HG03575 (cell line): ENCODE data around the gene HMGCL.
"Not testable (repeated sequence)": the region's sequence is repeated elsewhere in the genome, so short reads cannot be mapped to it uniquely, and the experiment has no call there.

ENCODE experiments used
- ATAC-seq: cut with Tn5 transposase; IDR thresholded peaks from one replicate; pipeline ENCODE4 v1.9.1; 2021; ENCODE audit not compliant: unreplicated experiment, insufficient number of reproducible peaks, low FRiP score; ENCODE audit errors: extremely low read depth

HMGCL gene

DNA sequence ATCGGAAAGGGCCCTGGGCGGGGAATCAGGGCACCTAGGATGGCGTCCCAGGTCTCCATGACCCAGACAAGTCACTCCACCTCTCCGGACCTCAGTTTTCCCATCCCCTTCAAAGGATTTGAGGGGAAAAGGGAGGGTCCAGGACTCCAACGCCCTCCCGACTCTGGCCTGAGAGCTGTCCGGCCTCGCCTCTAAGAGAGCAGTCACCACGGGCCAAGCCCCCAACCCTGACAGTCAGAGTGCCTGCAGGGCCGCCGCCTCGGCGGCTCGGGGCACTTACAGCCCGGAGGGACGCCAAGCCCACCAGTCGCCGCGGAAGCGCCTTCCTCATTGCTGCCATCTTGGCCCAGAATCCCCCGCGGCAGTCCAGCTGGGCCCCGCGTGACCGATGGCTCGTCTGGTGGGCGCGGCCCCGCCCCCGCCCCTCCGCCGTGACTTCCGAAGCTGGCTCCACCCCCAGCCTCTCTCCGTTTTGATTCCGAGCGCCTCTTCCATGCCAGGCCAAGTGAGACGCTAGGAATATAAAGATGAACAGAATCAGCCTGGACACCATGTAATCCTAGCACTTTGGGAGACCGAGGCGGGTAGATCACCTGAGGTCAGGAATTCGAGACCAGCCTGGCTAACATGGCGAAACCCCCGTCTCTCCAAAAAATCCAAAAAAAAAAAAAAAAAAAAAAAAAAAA is at the start of gene HMGCL:
HMGCL (minus strand) TSS at position 354 of the 686 bp plus-strand sequence; CDS start at position 340, 14 bp downstream.
- no peak for ATAC-seq

DNA sequence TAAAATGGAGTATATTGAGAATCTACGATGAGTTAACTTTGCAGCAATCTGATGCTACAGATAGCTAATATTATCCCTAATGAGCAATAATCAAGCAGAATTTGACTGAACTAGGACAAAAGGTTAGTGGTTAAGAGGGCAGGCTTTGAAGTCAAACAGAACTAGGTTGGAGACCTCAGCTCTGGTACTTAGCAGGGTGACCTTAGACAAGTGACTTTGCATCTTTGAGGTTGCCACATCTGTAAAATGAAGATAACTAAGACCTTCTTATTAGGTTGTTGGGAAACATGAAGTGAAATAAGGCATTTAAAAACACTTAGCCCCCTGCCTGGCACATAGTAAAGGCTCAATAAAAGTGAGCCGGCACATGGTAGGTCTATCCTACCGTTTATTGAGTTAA is 47.2 kb upstream of the HMGCL start:
- ATAC-seq = no peak

DNA sequence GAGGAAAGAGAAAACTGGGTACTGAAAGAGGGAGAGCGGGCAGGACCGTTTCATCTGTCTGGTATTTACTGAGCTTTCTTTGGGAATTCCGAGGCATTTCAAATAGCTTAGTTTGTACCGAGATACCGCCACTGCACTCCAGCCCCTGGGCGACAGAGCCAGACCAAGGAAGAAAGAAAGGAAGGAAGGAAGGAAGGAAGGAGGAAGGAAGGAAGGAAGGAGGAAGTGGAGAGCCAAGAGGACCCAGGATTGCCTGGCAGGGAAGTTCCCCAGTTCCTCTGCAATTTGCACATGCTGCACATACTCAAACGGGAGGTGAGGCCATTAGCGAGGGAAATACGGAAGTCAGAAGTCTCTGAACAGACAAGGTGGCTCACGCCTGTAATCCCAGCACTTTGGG is 43.8 kb upstream of the HMGCL start:
- ATAC-seq = no peak

DNA sequence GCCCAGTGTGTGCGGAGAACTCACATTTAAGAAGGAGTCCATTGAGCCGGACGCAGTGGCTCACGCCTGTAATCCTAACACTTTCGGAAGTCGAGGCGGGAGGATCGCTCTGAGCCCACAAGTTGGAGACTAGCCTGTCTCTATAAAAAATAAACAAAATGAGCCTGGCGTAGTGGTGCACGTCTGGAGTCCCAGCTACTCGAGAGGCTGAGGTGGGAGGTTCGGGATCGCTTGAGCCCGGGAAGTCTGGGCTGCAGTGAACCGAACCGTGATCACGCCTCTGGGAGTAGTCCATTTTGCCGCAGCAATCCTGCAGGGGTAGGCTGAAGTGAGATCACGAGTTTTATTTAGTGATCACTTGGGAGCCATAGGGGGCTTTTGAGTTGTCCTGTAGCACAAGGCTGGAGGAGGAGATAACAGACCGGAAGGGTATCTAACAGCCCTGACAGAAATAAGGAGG is 43.4 kb upstream of the HMGCL start:
- no peak for ATAC-seq

DNA sequence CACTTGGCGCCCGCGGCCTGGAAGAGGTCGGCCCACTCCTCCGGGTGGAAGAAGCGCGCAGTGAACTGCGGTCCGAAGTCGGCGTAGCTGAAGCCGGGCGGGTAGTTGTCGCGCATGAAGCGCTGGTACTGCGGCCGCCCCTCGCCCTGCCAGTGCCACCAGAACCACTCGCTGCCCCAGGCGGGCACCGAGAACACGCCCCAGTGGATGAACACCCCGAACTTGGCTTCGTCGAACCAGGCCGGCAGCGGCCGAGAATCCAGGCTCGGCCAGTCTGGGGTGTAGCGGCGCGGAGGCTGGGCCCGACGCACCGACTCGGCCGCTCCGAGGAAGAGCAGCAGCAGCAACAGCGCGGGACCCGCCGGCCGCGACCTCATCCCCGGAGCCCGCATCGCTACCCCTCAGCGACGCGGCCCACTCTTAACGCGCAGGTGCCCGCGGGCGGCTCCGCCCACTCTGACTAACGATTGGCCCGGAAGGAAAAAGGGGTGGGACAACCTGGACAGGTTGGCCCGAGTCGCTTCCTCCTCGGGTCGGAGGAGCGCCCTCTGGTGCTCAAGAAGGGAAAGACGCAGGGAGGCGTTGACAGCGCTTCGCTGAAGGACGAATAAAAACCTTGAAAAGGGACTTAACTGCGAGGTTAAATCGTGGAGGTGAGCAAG is 42.8 kb upstream of the HMGCL start, which contains the start of gene FUCA1:
FUCA1 (minus strand) TSS at position 396 of the 662 bp plus-strand sequence; CDS start at position 392, 4 bp downstream.
- no peak for ATAC-seq

DNA sequence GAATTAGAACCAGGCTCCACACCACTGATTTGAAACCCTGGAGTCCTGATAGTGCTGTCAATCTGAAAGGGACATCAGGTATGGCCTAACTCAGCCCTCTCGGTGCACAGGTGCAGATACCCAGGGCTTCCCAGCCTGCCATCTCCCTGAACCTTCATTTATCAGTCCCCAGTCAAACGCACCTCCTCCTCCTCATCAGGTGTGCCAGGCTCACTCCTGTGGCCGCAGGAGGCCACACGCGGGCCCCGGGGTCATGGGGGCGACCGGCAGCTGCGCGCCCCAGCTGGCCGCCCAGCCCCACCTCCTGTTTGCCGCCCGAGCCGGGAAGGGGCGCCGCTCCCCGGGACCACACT is 42.3 kb upstream of the HMGCL start:
- ATAC-seq = no peak

DNA sequence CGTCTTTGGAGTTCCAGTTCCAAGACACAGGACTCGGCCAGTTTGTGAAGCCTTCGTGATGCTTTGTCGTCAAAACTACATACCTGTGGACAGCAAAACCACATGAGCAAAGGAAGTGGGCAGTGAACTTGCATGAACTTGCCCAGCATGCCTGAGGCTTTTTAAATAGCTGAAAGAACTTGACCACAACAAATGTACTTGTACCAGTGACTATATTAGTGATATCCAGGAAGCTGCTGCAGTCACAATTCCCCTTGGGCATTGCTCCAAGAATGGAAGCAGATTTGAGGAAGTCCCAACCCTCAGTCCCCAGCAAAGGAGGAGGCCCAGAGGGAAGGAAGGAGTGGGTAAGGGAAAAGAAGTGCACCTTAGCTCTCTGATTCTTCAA is 40.3 kb upstream of the HMGCL start:
- ATAC-seq = no peak

DNA sequence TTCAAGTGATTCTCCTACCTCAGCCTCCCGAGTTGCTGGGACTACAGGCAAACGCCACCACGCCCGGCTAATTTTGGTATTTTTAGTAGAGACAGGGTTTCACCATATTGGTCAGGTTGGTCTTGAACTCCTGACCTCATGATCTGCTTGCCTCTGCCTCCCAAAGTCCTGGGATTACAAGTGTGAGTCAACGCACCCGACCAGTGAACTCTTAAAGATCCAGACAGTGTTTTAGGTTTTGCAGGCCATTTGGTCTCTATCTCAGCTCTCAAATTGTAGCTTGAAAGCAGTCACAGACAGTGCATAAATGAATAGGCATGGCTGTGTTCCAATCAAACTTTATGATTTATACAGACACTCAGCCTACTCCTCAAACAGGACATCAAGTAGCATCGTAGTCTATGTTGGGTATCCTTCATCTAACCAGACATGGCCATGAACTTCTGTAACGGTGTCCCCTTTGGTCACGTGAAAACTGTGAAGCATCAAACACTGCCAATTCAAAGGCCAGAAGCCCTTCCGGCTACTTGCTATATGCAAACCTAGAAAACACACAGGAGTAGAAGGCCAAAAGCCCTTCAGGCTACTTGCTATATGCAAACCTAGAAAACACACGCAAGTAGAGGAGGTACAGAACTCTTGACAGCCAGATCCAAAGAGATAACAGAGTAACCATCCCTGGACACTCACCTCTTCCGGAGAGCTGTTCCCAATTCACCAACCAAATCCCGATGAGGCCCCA is 39.7 kb upstream of the HMGCL start:
- no peak for ATAC-seq

DNA sequence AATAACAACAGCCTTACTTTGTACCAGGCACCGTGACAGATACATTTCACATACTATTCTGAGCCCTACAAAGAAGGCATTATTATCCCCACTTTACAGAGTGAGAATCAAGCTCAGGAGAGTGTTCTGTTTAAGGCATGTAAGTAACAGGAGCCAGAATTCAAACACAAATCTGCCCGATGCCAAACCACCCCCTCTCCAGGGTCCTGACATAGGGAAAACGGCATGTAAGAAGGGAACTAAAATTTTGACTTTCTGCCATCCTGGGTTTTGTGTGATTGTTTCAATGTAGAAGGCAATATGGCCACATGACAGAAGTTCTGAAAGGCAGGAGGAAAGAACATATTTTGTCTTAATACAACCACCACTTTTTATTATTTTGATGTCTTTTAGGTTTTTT is 37.4 kb upstream of the HMGCL start:
- ATAC-seq = no peak

DNA sequence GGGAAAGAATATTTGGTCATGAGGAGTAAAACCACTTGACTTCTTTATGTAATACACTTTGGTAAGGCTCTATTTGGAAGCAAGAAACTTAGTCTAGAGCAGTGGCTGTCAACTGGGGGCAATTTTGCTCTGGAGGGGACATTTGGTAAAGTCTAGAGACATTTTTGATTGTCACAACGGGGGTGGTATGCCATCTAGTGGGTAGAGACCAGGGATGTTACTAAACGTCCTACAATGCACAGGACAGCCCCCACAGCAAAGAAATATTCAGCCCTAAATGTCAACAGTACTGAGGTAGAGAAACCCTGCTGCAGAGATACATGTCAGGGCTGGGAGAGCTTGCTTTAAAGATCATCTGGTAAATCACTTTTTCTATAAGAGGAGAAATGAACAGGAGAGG is 29.3 kb upstream of the HMGCL start:
- no peak for ATAC-seq

DNA sequence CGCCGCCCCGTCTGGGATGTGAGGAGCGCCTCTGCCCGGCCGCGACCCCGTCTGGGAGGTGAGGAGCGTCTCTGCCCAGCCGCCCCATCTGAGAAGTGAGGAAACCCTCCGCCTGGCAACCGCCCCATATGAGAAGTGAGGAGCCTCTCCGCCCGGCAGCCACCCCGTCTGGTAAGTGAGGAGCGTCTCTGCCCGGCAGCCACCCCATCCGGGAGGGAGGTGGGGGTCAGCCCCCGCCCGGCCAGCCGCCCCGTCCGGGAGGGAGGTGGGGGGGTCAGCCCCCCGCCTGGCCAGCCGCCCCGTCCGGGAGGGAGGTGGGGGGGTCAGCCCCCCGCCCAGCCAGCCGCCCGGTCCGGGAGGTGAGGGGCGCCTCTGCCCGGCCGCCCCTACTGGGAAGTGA is 27.9 kb upstream of the HMGCL start:
- ATAC-seq = not testable (repeated sequence)

DNA sequence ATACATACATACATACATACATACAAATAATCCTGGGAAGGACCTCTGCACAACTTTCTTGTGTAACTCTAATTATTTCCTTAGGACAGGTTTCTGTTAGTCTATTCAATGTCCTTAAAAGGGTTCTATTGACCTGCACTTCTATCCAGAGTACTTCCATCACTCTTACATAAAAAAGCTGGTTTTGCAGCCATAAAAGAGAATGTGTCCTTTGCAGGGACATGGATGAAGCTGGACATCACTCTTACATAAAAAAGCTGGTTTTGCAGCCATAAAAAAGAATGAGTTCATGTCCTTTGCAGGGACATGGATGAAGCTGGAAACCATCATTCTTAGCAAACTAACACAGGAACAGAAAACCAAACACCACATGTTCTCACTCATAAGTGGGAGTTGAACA is 26.2 kb upstream of the HMGCL start:
- not testable (repeated sequence) for ATAC-seq

DNA sequence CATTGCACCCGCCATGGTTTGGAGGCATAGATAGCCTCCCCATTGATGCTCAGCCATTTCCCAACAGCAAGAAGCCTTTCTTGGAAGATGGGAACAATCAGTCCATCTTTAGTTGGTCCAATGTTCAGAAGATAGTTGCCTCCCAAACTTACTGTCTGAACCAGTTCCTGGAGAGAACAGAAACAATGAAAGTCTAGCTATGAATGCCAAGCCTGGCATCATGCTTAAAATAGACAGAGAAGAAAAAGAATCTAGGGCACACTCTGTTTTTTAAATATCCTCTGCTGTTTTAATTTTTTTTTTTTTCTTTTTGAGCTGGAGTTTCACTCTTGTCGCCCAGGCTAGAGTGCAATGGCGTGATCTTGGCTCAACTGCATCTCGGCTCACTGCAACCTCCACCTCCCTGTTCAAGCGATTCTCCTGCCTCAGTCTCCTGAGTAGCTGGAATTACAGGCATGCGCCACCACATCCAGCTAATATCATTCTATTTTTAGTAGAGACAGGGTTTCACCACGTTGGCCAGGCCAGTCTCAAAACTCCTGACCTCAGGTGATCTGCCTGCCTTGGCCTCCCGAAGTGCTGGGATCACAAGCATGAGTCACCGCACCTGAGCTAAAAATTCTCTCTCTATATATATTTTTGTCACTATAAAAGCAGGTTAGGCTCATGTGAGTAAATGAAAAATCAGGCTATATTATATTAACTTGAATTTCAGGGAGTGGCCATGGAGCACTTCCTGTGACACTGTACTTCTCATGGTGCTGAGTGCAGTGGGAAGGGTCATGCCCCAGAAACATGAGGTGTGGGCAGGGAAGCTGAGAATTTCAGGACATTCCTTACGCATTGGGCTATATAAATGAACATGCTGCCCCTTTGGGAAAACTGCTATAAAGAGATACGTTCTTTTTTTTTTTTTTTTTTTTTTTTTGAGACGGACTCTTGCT is 23.7 kb upstream of the HMGCL start:
- no peak for ATAC-seq

DNA sequence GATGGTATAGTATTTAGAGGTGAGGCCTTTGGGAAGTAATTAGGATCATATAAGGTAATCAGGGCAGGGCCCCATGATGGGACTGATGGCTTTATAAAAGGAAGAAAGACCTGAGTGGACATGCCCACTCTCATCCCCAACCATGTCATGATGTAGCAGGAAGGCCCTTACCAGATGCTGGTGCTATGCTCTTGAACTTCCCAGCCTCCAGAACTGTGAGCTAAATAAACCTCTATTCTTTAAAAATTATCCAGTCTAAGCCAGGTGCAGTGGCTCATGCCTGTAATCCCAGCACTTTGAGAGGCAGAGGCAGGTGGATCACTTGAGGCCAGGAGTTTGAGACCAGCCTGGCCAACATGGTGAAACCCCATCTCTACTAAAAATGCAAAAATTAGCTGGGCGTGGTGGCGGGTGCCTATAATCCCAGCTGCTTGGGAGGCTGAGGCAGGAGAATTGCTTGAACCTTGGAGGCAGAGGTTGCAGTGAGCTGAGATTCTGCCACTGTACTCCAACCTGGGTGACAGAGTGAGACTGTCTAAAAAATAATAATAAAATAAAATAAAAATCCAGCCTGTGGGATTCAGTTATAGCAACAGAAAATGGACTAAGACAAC is 22.4 kb upstream of the HMGCL start:
- ATAC-seq = not testable (repeated sequence)

DNA sequence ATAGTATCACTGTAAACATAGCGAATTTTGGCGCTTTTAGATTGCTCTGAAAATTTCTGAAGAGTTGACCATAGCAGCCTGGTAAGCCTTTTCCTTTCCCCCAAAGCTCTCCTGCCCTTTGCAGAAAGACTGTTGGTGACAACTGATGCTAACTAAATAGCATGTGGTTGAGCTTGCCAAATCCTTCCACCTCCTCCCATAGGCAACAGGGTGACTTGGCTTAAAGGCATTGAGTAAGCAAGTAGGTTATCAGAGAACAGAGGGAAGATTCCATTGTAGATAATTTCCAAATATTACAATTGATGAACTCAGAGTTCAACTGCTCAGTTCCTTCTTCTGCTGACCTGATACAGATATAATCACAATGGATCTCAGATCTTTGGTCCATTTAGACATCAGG is 19.9 kb upstream of the HMGCL start:
- no peak for ATAC-seq

DNA sequence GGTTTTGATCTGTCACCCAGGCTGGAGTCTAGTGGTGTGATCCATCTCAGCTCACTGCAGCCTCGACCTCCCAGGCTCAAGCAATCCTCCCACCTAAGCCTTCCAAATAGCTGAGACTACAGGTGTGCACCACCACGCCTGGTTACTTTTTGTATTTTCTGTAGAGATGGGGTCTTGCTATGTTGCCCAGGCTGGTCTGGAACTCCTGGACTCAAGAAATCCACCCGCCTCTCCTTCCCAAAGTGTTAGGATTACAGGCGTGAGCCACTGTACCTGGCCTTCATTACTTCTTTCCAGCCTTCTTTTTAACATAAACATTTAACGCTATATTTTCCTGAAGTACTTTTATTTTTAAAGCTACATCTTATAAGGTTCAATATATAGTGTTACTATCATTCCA is 18.4 kb upstream of the HMGCL start:
- ATAC-seq = no peak

DNA sequence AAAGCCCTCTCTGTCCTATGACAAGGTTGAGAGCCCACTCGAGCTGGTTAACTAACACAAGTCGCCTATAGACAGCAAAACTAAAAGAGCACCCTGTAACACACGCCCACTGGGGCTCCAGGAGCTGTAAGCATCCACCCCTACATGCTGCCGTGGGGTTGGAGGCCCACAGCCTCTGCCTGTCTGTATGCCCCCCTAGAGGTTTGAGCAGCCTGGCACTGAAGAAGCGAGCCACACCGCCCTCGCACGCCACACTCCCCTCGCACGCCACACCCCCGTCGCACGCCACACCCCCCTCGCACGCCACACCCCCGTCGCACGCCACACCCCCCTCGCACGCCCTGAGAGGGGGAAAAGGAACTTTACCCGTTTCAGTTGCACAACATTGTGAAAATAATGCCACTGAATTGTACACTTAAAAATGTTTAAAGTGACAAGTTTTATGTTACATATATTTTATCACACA is 13.2 kb upstream of the HMGCL start:
- no peak for ATAC-seq

DNA sequence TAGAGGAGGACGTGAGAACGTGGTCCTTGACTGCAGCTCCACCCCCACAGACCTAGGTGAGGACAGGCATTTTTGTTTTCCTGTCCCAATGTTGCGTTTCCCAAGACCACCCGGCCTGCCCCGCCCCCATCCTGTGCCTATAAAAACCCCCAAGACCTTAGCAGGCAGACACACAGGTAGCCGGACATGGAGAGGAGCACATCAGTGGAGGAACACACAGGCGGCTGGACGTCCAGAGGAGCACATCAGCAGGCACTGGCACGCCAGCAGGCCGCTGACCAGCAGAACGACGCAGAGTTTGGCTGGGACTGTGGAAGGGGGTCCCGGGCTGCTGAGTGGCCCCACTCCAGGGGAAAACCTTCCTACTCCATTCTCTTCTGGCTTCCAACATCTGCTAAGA is 12.7 kb upstream of the HMGCL start:
- ATAC-seq = no peak

DNA sequence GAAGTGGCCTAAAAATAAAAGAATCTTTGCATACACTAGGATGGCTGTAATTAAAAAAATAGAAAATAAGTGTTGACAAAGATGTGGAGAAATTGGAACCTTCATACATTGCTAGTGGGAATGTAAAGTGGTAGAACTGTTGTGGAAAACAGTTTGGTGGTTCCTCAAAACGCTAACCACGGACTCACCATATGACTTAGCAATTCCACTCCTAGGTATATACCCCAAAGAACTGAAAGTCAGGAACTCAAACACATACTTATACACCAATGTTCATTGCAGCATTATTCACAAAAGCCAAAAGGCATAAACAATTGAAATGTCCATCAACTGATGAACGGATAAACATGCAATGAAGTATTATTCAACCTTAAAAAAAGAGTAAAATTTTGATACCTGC is 10.8 kb upstream of the HMGCL start:
- no peak for ATAC-seq
